Measurements from ENCODE around the gene C3orf70.

C3orf70 gene

GRCh38 chr3:185152410-185153170, at the start of gene C3orf70:
TSS of gene C3orf70 (minus strand) at chr3:185153060. CDS start at chr3:185152823, 237 bp downstream.
- DNase-seq (ENCODE audit: low read depth), result no peak

- DNase-seq (ENCODE audit: low read depth), result peak; percentile 51
These were observed 47.8 kb upstream of the C3orf70 start for GRCh38 chr3:185200639-185201038.

GRCh38 chr3:185199671-185200070, 46.8 kb upstream of the C3orf70 start:
- no peak for DNase-seq (ENCODE audit: low read depth)

- DNase-seq (ENCODE audit: low read depth), result no peak
These were observed 46.3 kb upstream of the C3orf70 start for GRCh38 chr3:185199206-185199605.

- no peak for DNase-seq (ENCODE audit: low read depth)
These were observed 44.2 kb upstream of the C3orf70 start for GRCh38 chr3:185197068-185197467.

GRCh38 chr3:185195652-185196051, 42.8 kb upstream of the C3orf70 start:
- no peak for DNase-seq (ENCODE audit: low read depth)

GRCh38 chr3:185188816-185189215, 36.0 kb upstream of the C3orf70 start:
- no peak for DNase-seq (ENCODE audit: low read depth)

GRCh38 chr3:185187391-185187790, 34.5 kb upstream of the C3orf70 start:
- no peak for DNase-seq (ENCODE audit: low read depth)

GRCh38 chr3:185176750-185177359, 24.0 kb upstream of the C3orf70 start:
- no peak for DNase-seq (ENCODE audit: low read depth)

- DNase-seq (ENCODE audit: low read depth), result no peak
These were observed 22.6 kb upstream of the C3orf70 start for GRCh38 chr3:185175370-185175987.

GRCh38 chr3:185172086-185173049, 19.5 kb upstream of the C3orf70 start:
- no peak for DNase-seq (ENCODE audit: low read depth)

- DNase-seq (ENCODE audit: low read depth), result no peak
These were observed 11.8 kb upstream of the C3orf70 start for GRCh38 chr3:185164428-185165217.

GRCh38 chr3:185162634-185163033, 9.8 kb upstream of the C3orf70 start:
- DNase-seq (ENCODE audit: low read depth), result no peak

- DNase-seq (ENCODE audit: low read depth), result no peak
These were observed 8.9 kb upstream of the C3orf70 start for GRCh38 chr3:185161761-185162160.

- DNase-seq (ENCODE audit: low read depth), result no peak
These were observed 4.5 kb upstream of the C3orf70 start for GRCh38 chr3:185157347-185157746.

- DNase-seq (ENCODE audit: low read depth), result no peak
These were observed 2.8 kb upstream of the C3orf70 start for GRCh38 chr3:185155678-185156077.

- no peak for DNase-seq (ENCODE audit: low read depth)
These were observed 1.2 kb upstream of the C3orf70 start for GRCh38 chr3:185153861-185154629.

GRCh38 chr3:185153171-185153771, 411 bp upstream of the C3orf70 start:
- no peak for DNase-seq (ENCODE audit: low read depth)

GRCh38 chr3:185151964-185152409, 873 bp downstream of the C3orf70 start:
- no peak for DNase-seq (ENCODE audit: low read depth)
